ENCODE data around the gene TTC16.

GRCh38 chr9:127767410-127767809 lies 51.5 kb downstream of the TTC16 start:
- TF ChIP-seq CTCF (IDR thresholded peaks at IDR 0.05; ENCODE audit: poor library complexity), result no peak
- TF ChIP-seq EZH2 (IDR thresholded peaks at IDR 0.05; ENCODE audit: borderline replicate concordance), result no peak
- no peak for TF ChIP-seq EZH2phosphoT487 (IDR thresholded peaks at IDR 0.05; ENCODE audit: low read depth, severe bottlenecking, unreplicated experiment)

All from hepatocyte (in vitro differentiated cells).